ENCODE results near the gene OBP2A. TPM values are rescaled to one million over a fixed set of nuclear protein-coding genes. Genes with fewer than 3 reads are reported as not detected.

OBP2A gene
- total RNA-seq, 4 donors from 2014 or later = not detected

DNA sequence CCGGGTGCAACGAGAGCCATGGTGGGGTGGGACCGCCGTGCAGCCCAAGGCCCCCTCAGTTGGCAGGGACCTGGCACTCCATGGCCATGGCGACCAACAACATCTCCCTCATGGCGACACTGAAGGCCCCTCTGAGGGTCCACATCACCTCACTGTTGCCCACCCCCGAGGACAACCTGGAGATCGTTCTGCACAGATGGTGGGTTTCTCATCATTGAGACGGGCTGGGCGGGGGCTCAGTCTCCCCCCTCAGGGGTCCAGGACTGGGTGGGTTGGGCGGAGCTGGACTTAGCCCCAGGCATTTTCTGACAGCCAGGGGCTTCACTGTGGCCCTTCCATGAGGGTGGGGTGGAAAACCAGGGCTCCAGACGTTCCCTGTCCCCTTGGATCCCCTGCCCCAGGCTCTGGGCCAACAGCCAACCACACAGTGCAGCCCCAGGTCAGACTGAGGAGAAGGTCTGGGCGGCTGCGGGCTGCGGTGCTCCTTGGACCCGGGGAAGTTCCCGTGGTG is 16.4 kb downstream of the OBP2A start:
- peaks cover 0 to 12% (median 0%) of the 10 kb centered on the region in 3 donors for H3K9me3 ChIP-seq
- TF ChIP-seq POLR2A (IDR thresholded peaks at IDR 0.05) (no peak), EP300 (IDR thresholded peaks at IDR 0.05) (no peak), POLR2AphosphoS5 (IDR thresholded peaks at IDR 0.05) (no peak)
- TF ChIP-seq, protein P1, sequence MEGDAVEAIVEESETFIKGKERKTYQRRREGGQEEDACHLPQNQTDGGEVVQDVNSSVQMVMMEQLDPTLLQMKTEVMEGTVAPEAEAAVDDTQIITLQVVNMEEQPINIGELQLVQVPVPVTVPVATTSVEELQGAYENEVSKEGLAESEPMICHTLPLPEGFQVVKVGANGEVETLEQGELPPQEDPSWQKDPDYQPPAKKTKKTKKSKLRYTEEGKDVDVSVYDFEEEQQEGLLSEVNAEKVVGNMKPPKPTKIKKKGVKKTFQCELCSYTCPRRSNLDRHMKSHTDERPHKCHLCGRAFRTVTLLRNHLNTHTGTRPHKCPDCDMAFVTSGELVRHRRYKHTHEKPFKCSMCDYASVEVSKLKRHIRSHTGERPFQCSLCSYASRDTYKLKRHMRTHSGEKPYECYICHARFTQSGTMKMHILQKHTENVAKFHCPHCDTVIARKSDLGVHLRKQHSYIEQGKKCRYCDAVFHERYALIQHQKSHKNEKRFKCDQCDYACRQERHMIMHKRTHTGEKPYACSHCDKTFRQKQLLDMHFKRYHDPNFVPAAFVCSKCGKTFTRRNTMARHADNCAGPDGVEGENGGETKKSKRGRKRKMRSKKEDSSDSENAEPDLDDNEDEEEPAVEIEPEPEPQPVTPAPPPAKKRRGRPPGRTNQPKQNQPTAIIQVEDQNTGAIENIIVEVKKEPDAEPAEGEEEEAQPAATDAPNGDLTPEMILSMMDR (IDR thresholded peaks at IDR 0.05) = no peak
- no peak overlapping the region for H3K4me3 ChIP-seq
- no CpG with 5 or more reads among the region's 17 CpGs for WGBS, 2 donors (ENCODE audit: low coverage in 1 of 2)
- no peak for ATAC-seq
- H3K27ac ChIP-seq = no peak overlapping the region
- H3K27me3 ChIP-seq = peaks cover 88% of the 10 kb centered on the region
- H3K4me1 ChIP-seq = no peaks in the 10 kb centered on the region
- H3K36me3 ChIP-seq = no peaks in the 10 kb centered on the region

DNA sequence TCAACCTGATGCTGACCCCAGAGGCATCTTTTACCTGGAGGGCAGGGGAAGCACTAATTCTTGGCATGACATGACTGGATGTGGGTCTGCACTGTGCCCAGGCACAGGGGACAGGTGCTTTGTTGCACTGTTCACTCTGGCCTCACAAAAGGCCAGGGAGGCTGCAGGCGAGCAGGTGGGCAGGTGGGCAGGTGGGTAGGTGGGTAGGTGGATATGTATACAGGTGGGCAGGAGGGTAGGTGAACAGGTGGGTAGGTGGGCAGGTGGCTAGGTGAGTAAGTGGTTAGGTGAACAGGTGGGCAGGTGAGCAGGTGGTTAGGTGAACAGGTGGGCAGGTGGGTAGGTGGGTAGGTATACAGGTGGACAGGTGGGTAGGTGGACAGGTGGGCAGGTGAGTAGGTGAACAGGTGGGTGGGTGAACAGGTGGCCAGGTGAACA is 17.1 kb downstream of the OBP2A start:
- H3K4me1 ChIP-seq = no peaks in the 10 kb centered on the region
- H3K36me3 ChIP-seq = no peaks in the 10 kb centered on the region
- no peak overlapping the region for H3K4me3 ChIP-seq
- no peak for ATAC-seq
- H3K27ac ChIP-seq = no peak overlapping the region
- peaks cover 91% of the 10 kb centered on the region for H3K27me3 ChIP-seq
- no peak for TF ChIP-seq POLR2AphosphoS5 (IDR thresholded peaks at IDR 0.05)
- TF ChIP-seq, protein P1 (IDR thresholded peaks at IDR 0.05) = no peak
- no peak for TF ChIP-seq POLR2A (IDR thresholded peaks at IDR 0.05)
- no peak for TF ChIP-seq EP300 (IDR thresholded peaks at IDR 0.05)
- peaks cover 0 to 12% (median 0%) of the 10 kb centered on the region in 3 donors for H3K9me3 ChIP-seq
- 63 to 83% methylated on average over 1 of the region's 1 CpG for WGBS, 2 donors (ENCODE audit: low coverage in 1 of 2)

DNA sequence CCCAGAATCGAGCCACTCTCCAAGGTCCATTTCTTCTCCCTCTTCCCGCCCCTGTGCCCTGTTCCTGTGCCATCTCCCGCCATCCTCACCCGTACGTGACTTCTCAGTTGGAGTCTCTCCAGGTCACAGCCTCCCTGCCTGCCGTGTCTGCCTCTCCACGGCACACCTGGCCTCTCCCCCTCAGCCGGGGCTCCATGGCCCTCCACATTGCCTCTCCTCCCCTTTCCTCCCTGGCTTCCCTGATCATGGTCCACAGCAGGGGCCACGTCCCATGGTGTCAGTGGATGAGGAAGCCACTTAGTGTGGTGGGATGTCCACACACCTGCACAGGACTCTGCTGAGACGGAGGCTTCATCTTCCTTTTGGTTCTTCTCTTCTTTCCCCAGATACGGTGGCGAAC is 17.9 kb downstream of the OBP2A start:
- no peaks in the 10 kb centered on the region for H3K4me1 ChIP-seq
- no peaks in the 10 kb centered on the region for H3K36me3 ChIP-seq
- peaks cover 91% of the 10 kb centered on the region for H3K27me3 ChIP-seq
- H3K4me3 ChIP-seq = no peak overlapping the region
- WGBS, 2 donors (ENCODE audit: low coverage in 1 of 2) = 66 to 72% methylated on average over 2 to 7 of the region's 12 CpGs
- no peak for ATAC-seq
- TF ChIP-seq POLR2AphosphoS5 (IDR thresholded peaks at IDR 0.05) = no peak
- TF ChIP-seq EP300 (IDR thresholded peaks at IDR 0.05) = no peak
- TF ChIP-seq, protein P1 (IDR thresholded peaks at IDR 0.05) = no peak
- no peak for TF ChIP-seq POLR2A (IDR thresholded peaks at IDR 0.05)
- H3K9me3 ChIP-seq = peaks cover 0 to 14% (median 0%) of the 10 kb centered on the region in 3 donors
- H3K27ac ChIP-seq = no peak overlapping the region

- H3K27ac ChIP-seq = no peak overlapping the region
- no peaks in the 10 kb centered on the region for H3K36me3 ChIP-seq
- no peak for ATAC-seq
- H3K4me3 ChIP-seq = no peak overlapping the region
- TF ChIP-seq EP300 (IDR thresholded peaks at IDR 0.05) (no peak), POLR2A (IDR thresholded peaks at IDR 0.05) (no peak), POLR2AphosphoS5 (IDR thresholded peaks at IDR 0.05) (no peak)
- TF ChIP-seq, protein P1 (IDR thresholded peaks at IDR 0.05) = no peak
- peaks cover 78% of the 10 kb centered on the region for H3K27me3 ChIP-seq
- H3K9me3 ChIP-seq = peaks cover 0 to 22% (median 0%) of the 10 kb centered on the region in 3 donors
- H3K4me1 ChIP-seq = no peaks in the 10 kb centered on the region
- WGBS, 2 donors (ENCODE audit: low coverage in 1 of 2) = 27% methylated on average over 2 of the region's 9 CpGs; no CpG with 5 or more reads in 1 of the 2 donors
Measured at GRCh38 chr9:135565141-135565628, 19.3 kb downstream of the OBP2A start.

DNA sequence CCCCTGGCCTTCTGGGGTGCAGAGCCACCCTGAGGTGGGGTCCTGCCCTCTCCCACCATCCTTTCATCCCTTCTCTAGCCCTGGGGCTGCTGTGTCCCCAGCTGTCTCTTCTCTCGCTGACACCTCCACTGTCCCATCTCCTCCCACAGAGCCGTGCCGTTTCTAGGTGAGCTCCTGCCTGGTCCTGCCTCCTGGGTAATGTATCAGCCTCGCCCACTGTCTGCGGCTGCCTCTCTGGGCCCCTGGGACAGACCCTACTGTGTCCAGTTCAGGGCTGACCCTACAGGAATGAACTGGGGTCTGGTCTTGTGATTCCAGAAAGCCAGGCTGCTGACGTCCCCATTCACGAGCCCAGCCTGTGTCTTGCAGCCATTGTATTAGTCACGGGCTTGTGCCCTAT is 19.7 kb downstream of the OBP2A start:
- H3K9me3 ChIP-seq = peaks cover 0 to 22% (median 0%) of the 10 kb centered on the region in 3 donors
- no peaks in the 10 kb centered on the region for H3K36me3 ChIP-seq
- WGBS, 2 donors (ENCODE audit: low coverage in 1 of 2) = 27 to 30% methylated on average over 3 to 4 of the region's 8 CpGs
- H3K27me3 ChIP-seq = peaks cover 74% of the 10 kb centered on the region
- TF ChIP-seq POLR2AphosphoS5 (IDR thresholded peaks at IDR 0.05) = no peak
- no peak for TF ChIP-seq EP300 (IDR thresholded peaks at IDR 0.05)
- TF ChIP-seq, protein P1 (IDR thresholded peaks at IDR 0.05) = no peak
- no peak overlapping the region for H3K27ac ChIP-seq
- H3K4me3 ChIP-seq = no peak overlapping the region
- ATAC-seq = no peak
- no peaks in the 10 kb centered on the region for H3K4me1 ChIP-seq

Measured in gastroesophageal sphincter (tissue), 4 donors.